Measurements from ENCODE around the gene EGFL6.

GRCh38 chrX:13570261-13570605 lies 832 bp downstream of the EGFL6 start:
- TF ChIP-seq CTCF (optimal IDR thresholded peaks at IDR 0.05 in 1 of 3, IDR thresholded peaks at IDR 0.05 in 1 of 3, conservative IDR thresholded peaks at IDR 0.05 in 1 of 3; ENCODE audit: extremely low read depth in 1 of 3, insufficient read depth in 2 of 3, low read length in 3 of 3) = no peak
- no peak for TF ChIP-seq EZH2 (IDR thresholded peaks at IDR 0.05; ENCODE audit: low read length)

Data from keratinocyte (primary cell).